H1 (cell line): ENCODE data around the gene HOXD12. TPM values are rescaled to one million over a fixed set of nuclear protein-coding genes. Genes with fewer than 3 reads are reported as not detected.

Source experiments
- CTCF ChIA-PET: fragments of 300-600 bp; sonication (Branson Sonifier 250); formaldehyde crosslinking; loops from one replicate; lab custom pipeline; 2021; ENCODE audit not compliant: partially characterized antibody; lab: Charles Lee
- POLR2A ChIA-PET: fragments of 300-600 bp; sonication (Branson Sonifier 250); formaldehyde crosslinking; loops from one replicate; lab custom pipeline; 2021; ENCODE audit warnings: inconsistent platforms; ENCODE audit not compliant: partially characterized antibody; lab: Charles Lee
- DNase-seq, 2 experiments: peaks; one replicate each; pipeline versions ENCODE4 v3.0.0 to v3.0.0-alpha.2; 2010 to 2022; ENCODE audit warnings: low spot score in 2 of 2, low read depth in 1 of 2, mixed read lengths in 1 of 2
- FAIRE-seq: peaks from 2 replicates; lab custom pipeline; 2011; peaks lifted over from hg19 to GRCh38; lab: Jason Lieb, UNC
- H2AFZ ChIP-seq: 2 replicates; pipeline ENCODE4 v1.8.1; 2012; ENCODE audit warnings: low read length, inconsistent platforms
- H2AK5ac ChIP-seq: 2 replicates; pipeline ENCODE4 v1.6.1; 2013; ENCODE audit warnings: low read depth, low read length
- H2BK120ac ChIP-seq: replicated peaks from 2 replicates; pipeline ENCODE3; 2013; ENCODE audit warnings: low read depth, low read length, inconsistent platforms
- H2BK12ac ChIP-seq: 2 replicates; pipeline ENCODE4 v1.6.1; 2013; ENCODE audit warnings: low read depth, low read length
- H2BK15ac ChIP-seq: 2 replicates; pipeline ENCODE4 v1.6.1; 2013; ENCODE audit warnings: low read length
- H2BK20ac ChIP-seq: 2 replicates; pipeline ENCODE4 v1.6.1; 2013; ENCODE audit warnings: low read length
- H2BK5ac ChIP-seq: 2 replicates; pipeline ENCODE4 v1.6.1; 2013; ENCODE audit warnings: low read depth, low read length
- H3K14ac ChIP-seq: 2 replicates; pipeline ENCODE4 v1.6.1; 2013; ENCODE audit warnings: inconsistent platforms; ENCODE audit not compliant: insufficient read length
- H3K18ac ChIP-seq: 2 replicates; pipeline ENCODE4 v1.6.1; 2013; ENCODE audit warnings: low read length; ENCODE audit errors: extremely low read depth
- H3K23ac ChIP-seq: 2 replicates; pipeline ENCODE4 v1.6.1; 2013; ENCODE audit warnings: inconsistent platforms; ENCODE audit not compliant: insufficient read length
- H3K23me2 ChIP-seq: 2 replicates; pipeline ENCODE4 v1.6.1; 2013; ENCODE audit warnings: low read depth, low read length
- H3K27ac ChIP-seq: 2 replicates; pipeline ENCODE4 v1.6.1; 2011; ENCODE audit warnings: low read depth, low read length, inconsistent platforms
- H3K27me3 ChIP-seq, 4 experiments: replicated peaks in 1 of 4; 1 replicate in 1 of 4; 2 replicates in 3 of 4; pipeline versions ENCODE4 v1.6.1 to v1.8.1; 2011 to 2013; ENCODE audit warnings: low read length in 3 of 4, mild to moderate bottlenecking in 3 of 4, inconsistent platforms in 2 of 4, mixed read lengths in 2 of 4, moderate library complexity in 1 of 4; ENCODE audit not compliant: control insufficient read depth in 3 of 4, insufficient read depth in 3 of 4; ENCODE audit errors: extremely low read depth in 1 of 4
- H3K36me3 ChIP-seq, 4 experiments: 2 replicates each; pipeline versions ENCODE4 v1.6.1 to v1.8.1; 2011 to 2013; ENCODE audit warnings: mild to moderate bottlenecking in 4 of 4, low read length in 3 of 4, moderate library complexity in 2 of 4, control low read depth in 1 of 4, inconsistent platforms in 1 of 4; ENCODE audit not compliant: insufficient read depth in 4 of 4, control insufficient read depth in 2 of 4
- H3K4ac ChIP-seq: replicated peaks from 2 replicates; pipeline ENCODE3; 2013; ENCODE audit warnings: low read length, low read depth, mixed read lengths, inconsistent platforms; ENCODE audit not compliant: insufficient read length
- H3K4me1 ChIP-seq, 4 experiments: replicated peaks in 1 of 4; 1 replicate in 1 of 4; 2 replicates in 3 of 4; pipeline versions ENCODE4 v1.6.1 to v1.8.1; 2011 to 2013; ENCODE audit warnings: low read length in 3 of 4, inconsistent platforms in 2 of 4, mixed read lengths in 1 of 4; ENCODE audit not compliant: insufficient read depth in 4 of 4, control insufficient read depth in 3 of 4
- H3K4me2 ChIP-seq, 2 experiments: 2 replicates each; pipeline versions ENCODE4 v1.6.1 to v1.8.1; 2011 to 2013; ENCODE audit warnings: low read depth in 2 of 2, low read length in 2 of 2, control low read depth in 1 of 2, inconsistent platforms in 1 of 2, mild to moderate bottlenecking in 1 of 2; ENCODE audit not compliant: insufficient read depth in 1 of 2
- H3K4me3 ChIP-seq, 4 experiments: fragments of 200-600, 300-600 bp in 1 of 4; sonication (generic), shearing (Covaris generic), sonication (Bioruptor Twin) in 1 of 4; 2 replicates each; pipeline versions ENCODE4 v1.5.1 to v1.8.1; 2011 to 2016; ENCODE audit warnings: low read length in 4 of 4, low read depth in 3 of 4, control low read depth in 2 of 4, inconsistent platforms in 2 of 4, mild to moderate bottlenecking in 2 of 4, mixed read lengths in 1 of 4, moderate library complexity in 1 of 4; ENCODE audit not compliant: insufficient read depth in 2 of 4; ENCODE audit errors: extremely low read depth in 1 of 4
- H3K56ac ChIP-seq: replicated peaks from 2 replicates; pipeline ENCODE3; 2013; ENCODE audit warnings: low read depth, mild to moderate bottlenecking, mixed read lengths, low read length, inconsistent platforms; ENCODE audit not compliant: insufficient read length
- H3K79me1 ChIP-seq: 2 replicates; pipeline ENCODE4 v1.6.1; 2013; ENCODE audit warnings: low read depth, low read length, control low read depth
- H3K79me2 ChIP-seq, 2 experiments: 2 replicates each; pipeline versions ENCODE4 v1.6.1 to v1.8.1; 2012 to 2013; ENCODE audit warnings: low read length in 2 of 2, mild to moderate bottlenecking in 2 of 2, inconsistent platforms in 1 of 2; ENCODE audit not compliant: insufficient read depth in 2 of 2, control insufficient read depth in 1 of 2
- H3K9ac ChIP-seq, 4 experiments: replicated peaks in 1 of 4; 1 replicate in 1 of 4; 2 replicates in 3 of 4; pipeline versions ENCODE4 v1.6.1 to v1.8.1; 2011 to 2013; ENCODE audit warnings: low read depth in 3 of 4, low read length in 3 of 4, control low read depth in 2 of 4, mild to moderate bottlenecking in 2 of 4, moderate library complexity in 2 of 4, inconsistent platforms in 1 of 4; ENCODE audit errors: extremely low read depth in 1 of 4
- H3K9me3 ChIP-seq, 2 experiments: 2 replicates each; pipeline versions ENCODE4 v1.6.1 to v1.8.1; 2012 to 2013; ENCODE audit warnings: mild to moderate bottlenecking in 2 of 2, moderate library complexity in 2 of 2, control low read depth in 1 of 2, inconsistent platforms in 1 of 2, low read depth in 1 of 2, low read length in 1 of 2, mixed read lengths in 1 of 2; ENCODE audit not compliant: insufficient read depth in 2 of 2
- H4K20me1 ChIP-seq, 2 experiments: replicated peaks in 1 of 2; 2 replicates each; pipeline versions ENCODE3 to v1.8.1; 2011 to 2013; ENCODE audit warnings: inconsistent platforms in 2 of 2, low read length in 2 of 2, mild to moderate bottlenecking in 1 of 2; ENCODE audit not compliant: insufficient read depth in 2 of 2, control insufficient read depth in 1 of 2
- H4K5ac ChIP-seq: 2 replicates; pipeline ENCODE4 v1.6.1; 2013; ENCODE audit warnings: low read length, low read depth, mixed read lengths, inconsistent platforms; ENCODE audit not compliant: insufficient read length
- H4K8ac ChIP-seq: 2 replicates; pipeline ENCODE4 v1.8.0; 2013; ENCODE audit warnings: mild to moderate bottlenecking, moderate library complexity, low read length, inconsistent platforms; ENCODE audit not compliant: insufficient read depth; ENCODE audit errors: extremely low read depth
- H4K91ac ChIP-seq: replicated peaks from 2 replicates; pipeline ENCODE3; 2013; ENCODE audit warnings: low read length, mixed read lengths, inconsistent platforms; ENCODE audit not compliant: insufficient read length
- EZH2 ChIP-seq: fragments of 200-600 bp; sonication (generic); IDR thresholded peaks from 2 replicates; pipeline ENCODE4 v1.7.1; 2012; ENCODE audit warnings: low read depth, mild to moderate bottlenecking, moderate library complexity, low read length, inconsistent platforms; ENCODE audit not compliant: severe bottlenecking
- KDM4A ChIP-seq: IDR thresholded peaks from one replicate; pipeline ENCODE4 v1.7.1; 2012; ENCODE audit warnings: low read depth, mild to moderate bottlenecking, moderate library complexity, low read length, inconsistent platforms; ENCODE audit not compliant: severe bottlenecking
- RNF2 ChIP-seq: fragments of 200-900, 300-1000 bp; sonication (generic); IDR thresholded peaks from 2 replicates; pipeline ENCODE4 v1.7.1; 2016; ENCODE audit warnings: borderline replicate concordance, low read depth, mild to moderate bottlenecking, antibody characterized with exemption, low read length; ENCODE audit not compliant: poor library complexity, severe bottlenecking; ENCODE audit errors: missing control alignments
- SUZ12 ChIP-seq: fragments of 200-600 bp; sonication (generic); IDR thresholded peaks from 2 replicates; pipeline ENCODE4 v1.6.1; 2012; ENCODE audit warnings: mild to moderate bottlenecking, inconsistent platforms, low read length, moderate library complexity, mixed read lengths
- TCF12 ChIP-seq: IDR thresholded peaks from 2 replicates; pipeline ENCODE4 v1.6.1; 2011; ENCODE audit warnings: low read depth, mild to moderate bottlenecking, low read length
- TEAD4 ChIP-seq: IDR thresholded peaks from 2 replicates; pipeline ENCODE4 v1.6.1; 2012; ENCODE audit warnings: low read depth, low read length, inconsistent platforms, mixed read lengths
- WGBS, 2 experiments: shearing (Covaris generic) in 1 of 2; methylation state at CpG; one replicate each; pipeline versions ENCODE4 v1.1.6 to v1.1.7; 2013 to 2015; ENCODE audit warnings: low lambda C conversion rate in 2 of 2, mixed read lengths in 2 of 2, inconsistent platforms in 1 of 2, low coverage in 1 of 2, missing lambda C conversion rate in 1 of 2; ENCODE audit not compliant: insufficient replicate concordance in 2 of 2, insufficient coverage in 1 of 2, insufficient read length in 1 of 2; ENCODE audit errors: extremely low coverage in 1 of 2, missing lambda C conversion rate in 1 of 2; 5-methylcytosine and 5-hydroxymethylcytosine counted together
- polyA plus RNA-seq, 7 experiments: library from polyadenylated mRNA; depleted of rRNA in 3 of 7; stranded (reverse) in 5 of 7; unstranded in 2 of 7; fragments of >200 nt in 5 of 7; fragments of 200-250 nt in 2 of 7; gene quantifications; 1 replicate in 5 of 7; 2 replicates in 1 of 7; 4 replicates in 1 of 7; pipeline versions ENCODE4 v1.2.1 to v1.2.3, GENCODE V29; 2011 to 2013; ENCODE audit warnings: missing spikeins in 2 of 7, mixed read lengths in 2 of 7
- total RNA-seq: library from RNA; stranded (reverse); fragmentation: NEBNext Ultra II Directional; extraction: Animal tissue kit (Norgen Biotek cat#: 25700); gene quantifications from 2 replicates; pipeline ENCODE4 v1.2.1, GENCODE V29; 2021

Gene HOXD12
- total and polyA plus RNA-seq, 2 of the 8 experiments (the other 6 are each of a cell fraction or from before 2014, with no cell fraction given), result not detected

DNA sequence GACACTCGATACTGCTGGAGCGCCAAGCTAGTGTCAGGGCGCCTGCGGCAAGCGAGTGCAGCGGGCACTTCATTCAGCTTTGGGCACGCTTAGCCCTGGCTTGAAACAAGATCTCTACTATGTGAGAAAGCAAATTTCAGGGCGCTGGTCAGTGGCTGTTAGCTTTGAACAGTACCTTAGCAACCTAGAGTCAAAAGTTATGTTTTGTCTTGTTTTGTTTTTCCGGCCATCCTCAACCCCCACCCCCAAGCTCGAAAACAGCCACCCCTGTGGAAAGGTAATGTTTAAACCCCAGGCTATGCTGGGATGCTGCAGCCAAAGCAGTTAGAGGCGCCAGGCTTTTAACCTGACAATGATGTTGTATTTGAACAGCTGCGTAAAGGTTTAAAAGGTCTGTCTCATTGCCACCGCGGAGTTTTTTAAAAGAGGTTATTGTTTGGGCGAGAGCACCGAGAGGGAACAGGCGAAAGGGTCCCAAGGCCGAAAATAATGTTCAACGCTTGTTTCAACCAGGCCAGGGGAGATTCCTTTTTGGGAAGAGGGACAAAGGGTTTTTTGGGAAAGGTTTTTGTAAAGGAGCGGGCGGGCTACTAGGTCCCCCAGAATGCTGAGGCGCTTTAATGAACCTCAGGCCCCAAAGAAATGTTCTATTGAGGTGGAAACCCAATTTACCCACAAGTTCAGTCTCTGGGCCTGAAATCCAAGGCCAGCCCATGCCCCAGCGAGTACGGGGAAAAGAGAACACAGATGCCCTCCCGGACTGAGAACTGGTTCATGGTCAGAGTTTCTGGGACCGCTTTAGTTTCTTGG lies 14.7 kb downstream of the HOXD12 start:
- H3K4me1 ChIP-seq, result peaks cover 0 to 3% (median under 1%) of the 10 kb centered on the region in 4 experiments; a peak in 4 of 7 replicates
- no peaks in the 10 kb centered on the region; the same call in 1 of the 2 replicates for H3K23me2 ChIP-seq
- H4K20me1 ChIP-seq, result peaks cover 17 to 27% of the 10 kb centered on the region in 2 experiments
- no peak overlapping the region for H4K5ac ChIP-seq
- no peaks in the 10 kb centered on the region for H3K79me2 ChIP-seq
- 12% methylated on average over 26 of the region's 26 CpGs; no CpG with 5 or more reads in 1 of the 2 experiments for WGBS, 2 experiments
- FAIRE-seq (no peak), DNase-seq (peak in 1 of 2 experiments; percentile 58)
- H3K36me3 ChIP-seq, result peaks cover 0 to 13% (median 0%) of the 10 kb centered on the region in 4 experiments; a peak in 1 of 8 replicates
- no peak overlapping the region for H4K91ac ChIP-seq
- no peak overlapping the region for H4K8ac ChIP-seq
- H2BK120ac ChIP-seq, result no peak overlapping the region
- H3K56ac ChIP-seq, result no peak overlapping the region
- H2AK5ac ChIP-seq, result no peak overlapping the region
- H2BK15ac ChIP-seq, result no peak overlapping the region
- ChIA-PET CTCF (interaction anchor here (0.6 to 5.4 kb wide), 16 partner anchors 8 to 536 kb away, joined by 3 to 42 read pairs (median 3); partner anchors contain the start of gene HOXD9), POLR2A (interaction anchor here (1.6 kb wide), 1 partner anchor 50 kb away, joined by 4 read pairs; no protein-coding TSS in a partner anchor)
- no peak overlapping the region for H2BK20ac ChIP-seq
- H3K14ac ChIP-seq, result no peak overlapping the region
- peaks cover 92 to 100% (median 99%) of the 10 kb centered on the region in 4 experiments for H3K27me3 ChIP-seq
- no peak overlapping the region for H3K4ac ChIP-seq
- H2BK5ac ChIP-seq, result no peak overlapping the region
- peaks cover 0 to 16% of the 10 kb centered on the region in 2 experiments; a peak in 2 of 4 replicates for H3K9me3 ChIP-seq
- TF ChIP-seq TCF12, result peak; percentile 61; the same call in 1 of the 2 replicates
- peak; percentile 94 for TF ChIP-seq RNF2
- peak; percentile 96 for TF ChIP-seq SUZ12
- TF ChIP-seq KDM4A, result no peak
- no peak for TF ChIP-seq TEAD4
- TF ChIP-seq EZH2, result peak; percentile 95
- no peaks in the 10 kb centered on the region for H3K79me1 ChIP-seq
- H3K23ac ChIP-seq, result no peak overlapping the region
- no peak overlapping the region for H3K4me2 ChIP-seq
- no peak overlapping the region for H3K27ac ChIP-seq
- H2AFZ ChIP-seq, result no peak overlapping the region
- H2BK12ac ChIP-seq, result no peak overlapping the region
- no peak overlapping the region for H3K9ac ChIP-seq
- no peak overlapping the region for H3K4me3 ChIP-seq
- no peak overlapping the region for H3K18ac ChIP-seq
